Stimulated activated CD4-positive, alpha-beta T cell treated with anti-CD3 and anti-CD28 coated beads, Interleukin-2, amount 100 ng/mL, for 48 hours (primary cell): Measurements from ENCODE around the gene TWIST2.

ENCODE experiments used
- DNase-seq, 2 donors: peaks; one replicate each; pipeline ENCODE4 v3.0.0-alpha.2; 2020

The TWIST2 gene

GRCh38 chr2:238893349-238894000, 45.6 kb downstream of the TWIST2 start:
- no peak for DNase-seq

DNA sequence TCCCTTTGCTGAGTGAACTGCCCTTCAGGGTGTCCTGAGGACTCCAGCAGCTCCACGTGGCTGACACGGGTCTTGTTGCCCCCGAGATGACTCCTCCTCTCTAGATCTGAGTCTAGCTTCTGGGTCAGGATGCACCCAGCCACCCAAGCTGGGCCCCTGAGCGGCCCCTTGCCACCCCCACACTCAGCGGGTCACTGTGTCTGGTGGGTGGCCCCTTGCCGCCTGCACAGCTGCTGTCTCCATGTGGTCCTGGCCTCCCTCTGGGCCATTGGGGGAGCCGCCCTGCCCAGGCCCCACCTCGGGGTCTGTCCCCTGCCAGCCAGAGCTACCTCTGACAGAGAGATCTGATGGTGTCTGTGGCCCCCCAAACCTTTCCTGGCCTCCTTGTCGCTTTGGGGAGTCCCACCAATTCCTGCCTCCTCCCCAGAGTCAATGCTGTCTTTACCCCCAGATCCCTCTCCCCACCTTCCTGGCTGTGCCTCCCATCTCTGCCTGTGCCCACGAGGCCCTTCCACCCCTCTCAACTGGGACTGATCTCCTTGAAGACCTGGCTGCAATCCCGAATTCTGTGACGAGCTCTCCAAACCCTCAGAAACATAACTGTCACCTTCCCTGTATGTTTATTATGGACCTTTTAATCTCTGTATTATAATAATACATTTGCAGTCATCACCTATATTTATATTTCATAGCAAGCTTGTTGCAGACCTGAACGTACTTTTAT, 46.5 kb downstream of the TWIST2 start:
- no peak for DNase-seq

DNA sequence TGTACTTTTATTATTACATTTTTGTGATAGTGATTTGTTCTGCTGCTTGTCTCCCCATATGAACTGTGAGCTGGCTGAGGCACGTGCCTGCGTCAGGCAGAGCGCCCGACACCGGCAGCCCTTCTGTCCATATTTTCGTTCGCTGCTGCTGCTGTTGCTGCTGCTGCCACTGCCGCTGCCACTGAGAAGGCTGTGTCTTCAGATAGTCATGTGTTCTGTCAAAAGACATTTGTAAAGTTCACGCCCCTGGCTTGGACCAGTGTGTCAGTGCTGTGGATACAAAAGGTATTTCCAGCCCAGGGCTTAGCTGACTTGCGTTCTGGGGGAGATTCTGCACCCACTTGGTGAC, 47.0 kb downstream of the TWIST2 start:
- DNase-seq = no peak

DNA sequence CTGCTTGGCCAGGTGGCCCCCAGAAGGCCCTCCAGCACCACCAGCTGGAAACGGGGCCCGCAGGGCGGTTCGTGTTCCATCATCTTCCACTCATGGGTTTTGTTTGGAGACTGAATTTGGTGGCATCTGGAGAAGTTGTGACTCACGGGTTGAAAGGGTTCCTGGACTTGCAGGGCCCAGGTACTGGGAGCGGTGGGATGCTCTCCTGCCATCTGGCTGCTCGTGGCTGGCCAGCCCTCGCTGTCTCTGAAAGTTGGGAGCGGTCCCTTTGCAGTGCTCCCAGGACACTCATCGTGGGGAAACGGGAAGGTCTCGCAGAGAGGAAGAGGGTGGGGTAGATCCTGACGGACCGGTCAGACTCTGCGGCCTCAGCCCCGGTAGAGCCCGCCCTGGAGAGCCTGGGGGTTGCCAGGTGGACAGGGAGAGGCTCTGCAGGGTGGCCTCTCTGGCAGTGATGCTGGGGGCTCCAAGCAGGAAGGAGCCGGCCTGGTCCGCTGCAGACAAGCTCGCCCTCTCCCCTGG, 47.5 kb downstream of the TWIST2 start:
- DNase-seq = no peak

GRCh38 chr2:238895891-238896600, 48.2 kb downstream of the TWIST2 start:
- DNase-seq = no peak

DNA sequence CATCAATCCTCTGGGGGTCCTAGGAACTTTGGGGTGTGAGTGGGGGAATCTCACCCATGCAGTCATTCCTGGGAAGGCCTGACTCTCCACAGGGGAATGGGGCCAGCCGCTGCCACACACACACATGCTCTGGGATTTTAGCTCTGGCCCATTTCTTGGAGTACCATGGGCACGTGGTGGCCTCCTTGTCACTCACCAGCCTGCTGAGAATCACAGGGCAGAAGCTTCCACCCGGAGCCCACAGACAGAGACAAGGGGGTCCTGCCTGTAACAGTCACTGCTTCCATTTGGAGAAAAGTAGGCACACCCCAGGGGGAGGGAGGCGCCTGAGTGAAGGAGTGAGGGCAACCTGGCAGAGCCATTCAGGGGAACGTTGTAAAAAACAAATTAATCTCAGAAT, 48.8 kb downstream of the TWIST2 start:
- DNase-seq = no peak

DNA sequence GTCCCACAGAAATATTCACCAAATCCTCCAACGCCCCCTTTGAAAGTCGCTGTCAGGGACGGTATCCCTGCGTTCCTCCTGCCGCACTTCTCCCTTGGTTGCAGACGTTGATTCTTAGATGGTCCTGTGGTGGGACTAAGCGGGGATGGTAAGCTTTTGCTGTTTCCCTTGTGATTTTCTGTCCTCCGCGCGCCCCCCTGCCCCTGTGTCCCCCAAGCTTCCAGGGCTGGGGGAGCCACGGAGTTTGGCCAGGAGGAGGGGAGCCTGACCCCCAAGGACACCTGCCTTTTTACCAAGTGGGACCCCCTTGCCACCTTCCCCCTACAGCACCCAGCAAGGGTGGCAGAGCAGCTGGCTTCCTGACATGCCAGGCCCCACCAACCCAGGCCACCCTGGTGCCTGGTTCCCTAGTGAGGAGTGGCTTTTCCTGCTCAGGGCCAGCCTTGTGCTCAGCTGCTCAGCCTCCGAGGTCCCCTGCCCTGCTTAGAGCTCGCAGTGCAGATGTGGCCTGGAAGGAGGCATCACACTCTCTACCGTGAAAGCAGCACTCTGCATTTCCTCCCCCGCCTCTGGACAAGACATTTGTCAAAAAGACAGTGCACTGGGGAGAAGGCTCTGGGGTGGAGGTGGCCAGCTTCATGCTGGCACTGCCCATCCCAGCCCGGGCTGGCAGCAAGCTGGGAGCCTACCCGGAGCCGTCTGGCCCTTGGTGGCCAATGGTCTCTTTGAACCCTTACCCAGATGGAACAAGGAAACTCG, 49.4 kb downstream of the TWIST2 start:
- DNase-seq = no peak

GRCh38 chr2:238897911-238898311, 50.0 kb downstream of the TWIST2 start:
- DNase-seq = no peak

GRCh38 chr2:238898534-238899281, 50.8 kb downstream of the TWIST2 start:
- no peak for DNase-seq

DNA sequence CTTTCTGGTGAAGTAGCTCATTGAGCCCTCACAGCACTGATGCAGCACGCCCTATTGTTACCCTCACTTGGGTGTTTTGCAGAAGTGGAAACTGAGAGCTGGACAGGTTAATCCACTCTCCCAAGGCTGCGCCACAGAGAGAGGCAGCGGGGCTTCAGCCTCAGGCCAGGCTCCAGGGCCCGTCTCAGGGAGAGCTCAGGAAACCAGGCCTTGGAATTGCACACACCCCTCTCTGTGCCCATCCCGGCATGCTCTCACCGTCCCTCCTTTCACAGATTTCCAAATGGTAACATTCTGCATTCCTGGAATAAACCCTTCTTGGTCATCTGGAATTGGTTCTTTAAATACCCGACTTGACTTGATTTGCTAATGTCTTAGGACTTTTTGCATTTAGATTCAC, 51.5 kb downstream of the TWIST2 start:
- no peak for DNase-seq

- no peak for DNase-seq
Measured at GRCh38 chr2:238900511-238900910, 52.6 kb downstream of the TWIST2 start.

GRCh38 chr2:238901461-238902057, 53.7 kb downstream of the TWIST2 start:
- DNase-seq = no peak

GRCh38 chr2:238902285-238902684, 54.4 kb downstream of the TWIST2 start:
- DNase-seq = no peak

DNA sequence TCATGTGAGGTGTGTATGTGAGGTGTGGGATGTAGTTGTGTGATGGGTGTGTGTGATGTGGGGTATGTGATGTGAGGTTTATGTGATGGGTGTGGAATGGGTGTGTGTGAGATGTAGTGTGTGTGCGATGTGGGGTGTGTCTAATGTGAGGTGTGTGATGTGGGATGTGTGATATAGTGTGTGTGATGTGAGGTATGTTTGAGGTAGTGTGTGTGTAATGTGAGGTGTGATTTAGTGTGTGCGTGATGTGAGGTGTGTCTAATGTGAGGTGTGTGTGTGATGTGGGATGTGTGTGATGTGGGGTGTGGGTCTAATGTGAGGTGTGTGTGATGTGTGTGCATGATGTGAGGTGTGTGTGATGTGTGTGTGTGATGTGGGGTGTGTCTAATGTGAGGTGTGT, 55.3 kb downstream of the TWIST2 start:
- DNase-seq = no peak

- no peak for DNase-seq
Measured at GRCh38 chr2:238904177-238904576, 56.3 kb downstream of the TWIST2 start.

DNA sequence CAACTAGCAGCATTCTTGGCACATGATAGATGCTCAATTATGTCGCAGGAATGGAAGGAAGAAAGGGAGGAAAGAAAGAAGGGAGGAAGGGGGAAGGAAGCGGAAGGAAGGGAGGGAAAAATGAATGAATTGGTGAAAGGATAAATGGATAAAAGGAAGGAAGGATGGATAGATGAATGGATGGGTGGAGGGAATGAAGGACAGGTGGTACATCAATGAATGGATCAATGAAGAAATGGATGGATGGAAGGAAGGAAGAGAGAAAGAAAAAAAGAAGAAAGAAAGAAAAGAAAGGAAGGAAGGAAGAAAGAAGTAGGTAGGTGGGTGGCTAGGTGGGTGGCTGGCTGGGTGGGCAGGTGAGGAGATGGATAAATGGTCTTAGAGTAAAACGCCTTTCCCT, 56.8 kb downstream of the TWIST2 start:
- no peak for DNase-seq

DNA sequence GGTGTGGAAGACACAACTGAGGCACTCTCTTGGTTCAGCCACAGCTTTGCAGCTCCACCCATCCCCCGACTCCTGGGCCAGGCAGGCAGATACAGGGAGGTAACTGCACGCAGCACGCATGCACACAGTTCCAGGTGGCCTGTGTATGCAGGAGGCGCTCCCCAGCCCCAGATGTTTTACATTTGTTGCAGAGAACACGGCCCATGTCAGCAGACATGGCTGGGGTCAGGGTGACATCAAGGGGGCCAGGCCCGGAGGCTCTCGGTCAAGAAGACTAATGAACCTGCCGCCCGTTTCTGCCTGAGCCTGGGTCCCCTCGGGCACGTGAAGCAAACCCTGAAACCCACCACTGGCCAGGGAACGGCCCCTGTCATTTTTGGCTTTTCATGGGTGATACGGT, 57.3 kb downstream of the TWIST2 start:
- no peak for DNase-seq

DNA sequence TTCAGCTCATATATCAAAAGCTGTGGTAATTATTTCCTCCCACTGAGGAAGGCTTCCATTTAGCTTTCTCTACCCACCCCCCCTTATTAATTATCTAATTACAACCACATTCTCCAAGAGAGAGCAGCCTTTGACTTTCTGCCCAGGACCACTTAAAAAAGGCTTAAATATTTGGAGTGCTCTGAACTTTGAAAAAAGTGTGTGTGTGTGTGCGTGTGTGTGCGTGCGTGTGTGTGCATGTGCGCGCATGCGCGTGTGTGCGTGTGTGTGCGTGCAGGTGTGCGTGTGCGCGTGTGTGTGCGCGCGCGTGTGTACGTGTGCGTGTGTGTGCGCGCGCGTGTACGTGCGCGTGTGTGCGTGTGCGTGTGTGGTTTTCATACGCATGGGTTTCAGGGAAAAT, 57.8 kb downstream of the TWIST2 start:
- DNase-seq = no peak

DNA sequence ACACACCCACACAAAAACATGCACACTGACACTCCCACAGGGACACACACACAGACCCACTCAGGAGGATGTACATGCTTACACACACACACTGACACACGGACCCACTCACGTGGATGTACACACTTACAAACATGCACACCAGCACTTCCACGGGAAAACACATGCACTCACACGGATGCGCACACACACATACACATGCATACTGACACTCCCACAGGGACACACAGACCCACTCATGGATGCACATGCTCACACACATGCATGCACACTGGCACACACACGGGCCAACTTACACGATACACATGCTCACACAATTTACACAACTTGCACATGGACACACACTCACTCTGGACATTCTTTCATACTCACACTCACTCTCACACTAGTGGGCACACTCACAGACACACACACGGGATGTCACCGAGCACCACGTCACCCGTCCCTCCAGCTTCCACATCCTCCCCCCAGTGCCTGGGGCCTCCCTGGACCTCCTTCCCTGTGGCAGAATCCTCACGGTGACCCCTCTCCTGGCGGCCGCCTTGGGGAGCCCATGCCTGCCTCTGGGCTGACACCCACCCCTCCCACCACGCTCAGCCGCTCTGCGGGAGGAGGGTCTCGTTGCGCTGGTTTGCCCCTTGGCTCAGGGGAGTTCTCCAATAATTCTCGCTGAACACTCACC, 58.5 kb downstream of the TWIST2 start:
- DNase-seq = no peak

- no peak for DNase-seq
Measured at GRCh38 chr2:238906936-238907716, 59.2 kb downstream of the TWIST2 start.

DNA sequence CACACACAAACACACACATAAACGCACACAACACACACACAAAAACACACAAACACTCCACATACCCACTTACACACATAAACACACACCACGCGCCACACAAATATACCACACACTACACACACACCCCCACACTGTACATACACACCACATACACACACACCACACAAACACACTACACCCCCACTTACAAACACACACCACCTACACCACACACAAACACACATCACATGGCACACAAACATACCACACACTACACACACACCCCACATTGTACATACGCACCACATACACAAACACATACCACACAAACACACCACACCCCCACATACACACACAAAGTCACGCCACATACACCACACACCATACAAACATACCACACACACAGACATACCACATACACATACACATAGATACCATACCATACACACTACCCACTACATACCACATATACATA, 59.9 kb downstream of the TWIST2 start:
- DNase-seq = no peak
